GM11168 (cell line): ENCODE measurements around the gene YBEY.
"Not testable (repeated sequence)": the region's sequence is repeated elsewhere in the genome, so short reads cannot be mapped to it uniquely, and the experiment has no call there.

Source experiments
- in situ Hi-C: fragments of 300-500 bp; cut with MboI; formaldehyde crosslinking; loops from one replicate; pipeline ENCODE4 v1.12.0; 2022; ENCODE audit warnings: low sequenced_read_pairs; ENCODE audit not compliant: unreplicated experiment

Gene YBEY, protein sequence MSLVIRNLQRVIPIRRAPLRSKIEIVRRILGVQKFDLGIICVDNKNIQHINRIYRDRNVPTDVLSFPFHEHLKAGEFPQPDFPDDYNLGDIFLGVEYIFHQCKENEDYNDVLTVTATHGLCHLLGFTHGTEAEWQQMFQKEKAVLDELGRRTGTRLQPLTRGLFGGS

DNA sequence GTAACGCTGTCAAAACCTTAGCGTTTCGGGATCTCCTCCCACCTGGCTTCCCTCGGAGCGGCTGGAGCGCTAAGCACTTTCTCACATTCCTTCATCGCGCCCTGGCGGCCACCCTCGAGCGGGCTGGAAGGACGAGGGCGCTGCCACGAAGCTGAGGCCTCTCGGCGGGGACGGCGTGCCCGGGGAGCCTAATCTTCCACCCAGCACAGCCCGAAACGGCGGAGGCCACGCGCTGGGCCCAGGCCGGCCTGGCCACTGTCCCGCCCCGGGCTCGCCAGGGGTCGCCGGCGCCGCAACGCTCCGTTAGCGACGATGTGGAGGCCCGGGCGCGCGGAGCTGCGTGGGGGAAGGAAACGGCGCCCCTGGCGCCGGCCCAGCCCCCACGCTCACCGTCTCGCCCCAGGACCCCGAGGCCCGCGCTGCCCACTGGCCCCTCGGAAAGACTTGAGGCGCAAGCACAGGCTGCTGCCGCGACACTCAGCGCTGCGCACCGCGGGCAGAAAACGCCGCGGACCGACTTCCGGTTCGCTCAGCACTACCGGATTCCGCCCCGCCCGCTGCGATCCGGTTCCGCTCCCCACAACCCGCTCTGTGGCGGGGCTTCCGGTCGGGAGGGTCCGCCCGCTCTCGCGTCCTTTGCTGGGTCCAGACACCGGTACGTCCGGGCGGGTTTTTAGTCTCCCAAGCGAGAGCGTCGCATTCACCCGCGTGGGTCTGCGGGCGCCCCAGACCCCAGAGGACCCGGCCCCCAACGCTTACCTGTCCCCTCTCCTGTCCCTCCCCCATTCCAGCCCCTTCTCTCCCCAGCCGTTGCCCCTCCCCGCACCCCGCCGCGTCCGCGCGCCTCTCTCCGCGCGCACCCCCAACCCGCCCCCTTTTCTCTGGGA, at the start of gene YBEY:
TSS of gene YBEY (plus strand) at position 582 of the 887 bp plus-strand sequence. CDS start 572 bp downstream, outside the sequence.
- in situ Hi-C loops: no loop called here

GRCh38 chr21:46237474-46237873, 48.7 kb upstream of the YBEY start:
- in situ Hi-C loops: no loop called here

GRCh38 chr21:46239817-46240325, 46.3 kb upstream of the YBEY start:
- in situ Hi-C loops: no loop called here

DNA sequence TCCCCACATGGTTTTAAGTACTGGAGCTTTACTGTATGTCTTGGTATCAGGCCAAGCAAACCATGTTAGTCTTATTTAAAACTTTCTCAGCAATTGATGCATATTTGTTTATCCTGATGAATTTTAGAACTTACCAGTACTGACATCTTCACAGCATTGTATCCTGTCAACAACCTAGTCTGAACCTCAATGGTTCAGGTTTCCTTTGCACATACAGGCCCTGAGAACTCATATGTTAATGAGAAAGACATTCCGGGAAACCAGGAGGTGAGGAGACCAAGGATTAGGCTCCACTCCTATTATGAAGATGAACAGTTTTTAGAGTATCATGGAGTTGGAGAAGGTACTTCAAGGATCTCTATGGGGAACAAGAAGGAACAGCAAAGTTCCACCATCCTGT, 44.6 kb upstream of the YBEY start:
- in situ Hi-C loops: not testable (repeated sequence)

- in situ Hi-C loops: no loop called here
These were observed 42.8 kb upstream of the YBEY start for GRCh38 chr21:46243325-46243724.

- in situ Hi-C loops: no loop called here
These were observed 42.2 kb upstream of the YBEY start for GRCh38 chr21:46243960-46244361.

DNA sequence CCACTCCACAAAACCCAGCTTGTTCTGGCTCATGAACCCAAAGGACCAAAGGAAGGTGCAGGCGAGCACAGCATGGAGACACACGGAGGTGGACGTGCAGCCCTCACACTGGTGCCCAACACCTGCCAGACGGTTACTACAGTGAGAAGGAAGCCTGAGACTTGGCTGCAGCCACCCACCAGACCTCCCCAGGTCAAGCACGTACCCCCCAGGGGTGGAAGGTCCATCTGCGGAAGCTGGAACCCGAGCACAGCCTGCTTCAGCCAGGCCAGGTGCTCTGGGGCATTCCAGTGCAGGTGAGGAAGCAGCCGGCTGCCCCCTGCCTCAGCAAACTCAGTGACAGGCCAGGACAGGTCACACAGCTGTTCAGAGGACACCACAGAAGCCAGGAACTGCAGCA, 41.5 kb upstream of the YBEY start:
- in situ Hi-C loops: no loop called here

- in situ Hi-C loops: no loop called here
These were observed 40.8 kb upstream of the YBEY start for GRCh38 chr21:46245213-46245915.

- in situ Hi-C loops: no loop called here
These were observed 39.8 kb upstream of the YBEY start for GRCh38 chr21:46246345-46246744.

GRCh38 chr21:46247699-46248421, 38.3 kb upstream of the YBEY start:
- in situ Hi-C loops: no loop called here

GRCh38 chr21:46248422-46248782, 37.7 kb upstream of the YBEY start:
- in situ Hi-C loops: no loop called here

GRCh38 chr21:46248827-46249226, 37.3 kb upstream of the YBEY start:
- in situ Hi-C loops: no loop called here

DNA sequence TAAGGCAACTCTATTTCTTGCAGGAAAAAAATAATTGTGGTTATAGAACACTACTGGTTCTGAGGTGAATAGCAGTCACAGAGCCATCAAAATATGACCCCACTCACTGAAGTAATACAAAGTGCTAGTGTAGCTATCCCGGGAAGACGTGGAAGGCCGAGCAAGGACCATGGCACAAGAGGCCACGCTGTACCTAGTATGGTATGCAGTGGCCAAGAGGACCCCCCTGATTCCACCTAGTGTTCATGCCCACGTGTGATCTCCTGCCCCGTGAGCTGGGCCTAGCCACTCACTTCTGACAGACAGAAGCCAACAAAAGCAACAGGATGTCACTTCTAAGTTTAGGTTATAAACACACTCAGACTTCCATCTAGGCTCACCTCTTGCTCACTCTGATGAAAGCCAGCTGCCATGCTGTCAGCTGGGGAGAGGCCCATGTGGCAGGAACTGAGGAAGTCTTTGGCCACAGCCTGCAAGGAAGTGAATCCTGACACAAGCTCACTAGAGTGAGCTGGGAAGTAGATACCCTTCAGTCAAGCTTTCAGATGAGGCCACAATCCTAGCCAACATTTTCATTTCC, 35.9 kb upstream of the YBEY start:
- in situ Hi-C loops: no loop called here

DNA sequence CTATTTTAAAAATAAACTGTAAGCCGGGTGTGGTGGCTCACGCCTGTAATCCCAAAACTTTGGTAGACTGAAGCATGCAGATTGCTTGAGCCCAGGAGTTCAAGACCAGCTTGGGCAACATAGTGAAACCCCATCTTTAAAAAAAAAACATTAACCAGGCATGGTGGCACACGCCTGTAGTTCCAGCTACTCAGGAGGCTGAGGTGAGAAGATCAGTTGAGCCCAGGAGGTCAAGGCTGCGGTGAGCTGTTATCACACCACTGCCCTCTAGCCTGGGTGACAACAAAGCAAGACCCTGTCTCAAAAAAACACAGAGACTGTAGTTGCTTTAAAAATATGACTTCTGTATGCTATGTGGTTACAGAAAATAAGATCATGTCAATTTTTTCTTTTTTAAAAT, 33.3 kb upstream of the YBEY start:
- in situ Hi-C loops: no loop called here

DNA sequence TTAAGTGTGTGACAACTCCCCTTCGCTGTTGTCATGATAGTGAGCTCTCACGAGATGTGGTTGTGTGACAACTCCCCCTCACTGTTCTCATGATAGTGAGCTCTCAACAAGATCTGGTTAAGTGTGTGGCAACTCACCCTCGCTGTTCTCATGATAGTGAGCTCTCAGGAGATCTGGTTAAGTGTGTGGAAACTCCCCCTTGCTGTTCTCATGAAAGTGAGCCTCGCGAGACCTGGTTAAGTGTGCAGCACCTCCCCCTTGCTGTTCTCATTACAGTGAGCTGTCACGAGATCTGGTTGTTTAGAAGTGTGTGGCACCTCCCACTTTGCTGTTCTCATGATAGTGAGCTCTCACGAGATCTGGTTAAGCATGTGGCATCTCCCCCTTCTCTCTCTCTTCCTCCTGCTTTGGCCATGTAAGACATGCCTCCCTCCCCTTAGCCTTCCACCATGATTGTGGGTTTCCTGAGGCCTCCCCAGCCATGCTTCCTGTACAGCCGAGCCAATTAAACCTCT, 32.5 kb upstream of the YBEY start:
- in situ Hi-C loops: no loop called here

GRCh38 chr21:46254208-46254975, 31.8 kb upstream of the YBEY start:
- in situ Hi-C loops: no loop called here

DNA sequence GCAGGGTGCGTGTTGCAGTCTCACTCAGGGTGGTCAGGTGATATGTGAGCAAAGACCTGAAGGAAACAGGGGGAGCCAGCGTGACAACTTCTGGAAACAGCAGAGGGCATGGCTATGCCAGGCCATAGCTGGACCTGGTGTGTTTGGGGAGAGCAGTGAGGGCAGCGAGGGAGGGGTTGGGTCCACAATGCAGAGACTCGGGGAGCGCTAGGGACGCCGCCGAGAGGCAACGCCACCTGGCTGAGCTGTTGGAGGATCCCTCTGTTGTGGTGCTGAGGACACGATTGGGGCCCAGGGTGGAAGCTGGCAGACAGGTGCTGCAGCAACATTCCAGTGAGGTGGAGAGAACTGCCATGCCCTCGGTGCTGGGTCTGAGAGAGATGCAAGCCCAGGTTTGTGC, 31.0 kb upstream of the YBEY start:
- in situ Hi-C loops: no loop called here

- in situ Hi-C loops: no loop called here
These were observed 30.3 kb upstream of the YBEY start for GRCh38 chr21:46255758-46256337.

DNA sequence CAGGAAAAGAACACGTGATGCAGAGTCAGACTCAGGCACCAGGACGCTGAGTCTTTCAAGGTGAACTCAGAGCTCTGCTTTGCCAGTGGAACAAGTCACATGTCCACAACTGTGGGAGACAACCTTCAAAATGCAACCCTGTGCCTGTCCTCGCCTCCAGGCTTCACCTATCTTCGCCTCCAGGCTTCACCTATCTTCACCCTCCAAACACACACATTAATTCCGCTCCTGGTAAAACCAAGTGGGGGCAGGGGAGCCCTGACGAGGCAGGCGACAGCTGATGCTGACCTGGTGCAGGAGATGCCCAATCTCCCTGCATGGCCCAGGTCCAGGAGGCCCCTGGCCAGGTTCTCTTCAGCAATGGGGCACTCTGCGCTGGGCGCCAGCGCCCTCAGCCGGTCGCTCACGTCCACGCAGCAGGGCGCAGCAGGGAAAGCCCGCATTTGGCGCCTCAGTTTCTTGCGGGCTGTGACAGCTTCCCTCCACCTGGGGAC, 29.6 kb upstream of the YBEY start:
- in situ Hi-C loops: no loop called here
